Measurements from ENCODE around the gene FKBP2. TPM values are rescaled to one million over a fixed set of nuclear protein-coding genes. Genes with fewer than 3 reads are reported as not detected.

Gene FKBP2
- total RNA-seq, 1 donor from 2014 or later = 32.7 TPM

DNA sequence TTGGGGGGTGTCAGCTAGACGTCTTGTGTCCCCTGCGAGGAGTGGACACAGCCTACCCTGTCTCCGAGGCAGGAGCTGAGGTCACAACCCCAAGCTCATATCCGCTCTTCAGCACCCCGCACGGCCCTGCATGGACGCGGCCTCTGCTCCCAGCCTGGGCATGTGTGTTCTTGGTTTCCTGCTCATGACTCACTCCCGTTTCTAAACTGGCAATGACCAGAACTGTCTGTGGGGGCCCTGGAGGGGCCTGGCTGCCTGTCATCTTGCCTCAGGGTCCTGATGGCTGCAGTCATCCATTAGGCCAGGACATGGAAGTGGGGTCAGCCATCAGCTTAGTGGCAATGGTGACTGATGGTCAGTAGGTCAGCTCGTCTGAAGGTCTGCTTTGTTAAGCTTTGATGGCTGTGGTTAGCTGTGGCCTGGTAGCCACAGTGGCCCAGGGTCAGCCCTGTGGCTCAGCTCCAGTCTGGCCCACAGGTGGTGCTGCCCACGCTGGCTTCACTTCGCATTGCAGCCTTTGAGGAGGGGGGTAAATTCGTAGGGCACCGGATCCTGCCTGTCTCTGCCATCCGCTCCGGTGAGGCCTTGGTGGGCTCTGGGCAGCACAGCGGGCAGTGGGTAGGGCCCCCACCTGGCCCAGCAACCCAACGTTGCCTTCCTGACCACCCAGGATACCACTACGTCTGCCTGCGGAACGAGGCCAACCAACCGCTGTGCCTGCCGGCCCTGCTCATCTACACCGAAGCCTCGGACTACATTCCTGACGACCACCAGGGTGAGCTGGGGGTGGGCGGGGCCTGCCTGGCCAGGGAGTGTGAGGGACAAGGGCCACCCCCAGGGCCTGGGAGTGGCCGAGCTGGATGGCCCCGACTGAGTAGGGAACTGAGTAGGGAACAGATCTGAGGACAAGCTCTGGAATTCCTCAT lies 22.4 kb downstream of the FKBP2 start:
- DNase-seq (ENCODE audit: low spot score) = no peak

- DNase-seq (ENCODE audit: low spot score) = no peak
These were observed 23.0 kb downstream of the FKBP2 start for GRCh38 chr11:64263947-64264317.

GRCh38 chr11:64264371-64264852 lies 23.5 kb downstream of the FKBP2 start:
- peak; percentile 81 for DNase-seq (ENCODE audit: low spot score)

GRCh38 chr11:64265176-64266160 lies 24.6 kb downstream of the FKBP2 start:
- DNase-seq (ENCODE audit: low spot score) = no peak

- no peak for DNase-seq (ENCODE audit: low spot score)
These were observed 25.4 kb downstream of the FKBP2 start for GRCh38 chr11:64266339-64266738.

DNA sequence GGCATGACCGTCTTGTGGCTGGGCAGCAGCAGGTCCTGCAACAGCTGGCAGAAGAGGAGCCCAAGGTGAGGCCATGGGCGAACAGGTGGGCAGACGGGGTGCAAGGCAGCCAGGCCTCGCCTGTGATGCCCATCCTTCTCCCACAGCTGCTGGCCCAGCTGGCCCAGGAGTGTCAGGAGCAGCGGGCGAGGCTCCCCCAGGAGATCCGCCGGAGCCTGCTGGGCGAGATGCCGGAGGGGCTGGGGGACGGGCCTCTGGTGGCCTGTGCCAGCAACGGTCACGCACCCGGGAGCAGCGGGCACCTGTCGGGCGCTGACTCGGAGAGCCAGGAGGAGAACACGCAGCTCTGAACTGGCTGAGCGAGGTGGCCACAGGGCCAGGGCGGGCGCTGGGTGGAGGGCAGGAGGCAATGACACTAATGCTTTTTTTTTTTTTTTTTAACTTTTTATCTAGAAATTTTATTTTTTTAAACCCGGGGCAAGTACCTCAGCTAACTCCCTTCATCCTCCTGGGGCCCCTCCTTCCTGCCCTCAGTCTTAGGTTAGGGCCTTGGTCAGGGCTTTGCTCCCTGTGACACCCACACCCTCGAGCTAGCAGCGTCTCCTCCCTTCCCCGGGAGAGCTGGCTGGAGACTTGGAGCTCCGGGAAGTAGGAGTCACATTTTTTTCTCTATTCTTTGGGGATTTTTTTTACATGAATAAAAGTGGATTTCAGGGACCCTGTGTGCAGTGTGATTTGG lies 26.5 kb downstream of the FKBP2 start:
- DNase-seq (ENCODE audit: low spot score) = no peak

- peak; percentile 90 for DNase-seq (ENCODE audit: low spot score)
These were observed 27.4 kb downstream of the FKBP2 start for GRCh38 chr11:64268025-64268892.

GRCh38 chr11:64268893-64269539 lies 28.1 kb downstream of the FKBP2 start:
- no peak for DNase-seq (ENCODE audit: low spot score)

DNA sequence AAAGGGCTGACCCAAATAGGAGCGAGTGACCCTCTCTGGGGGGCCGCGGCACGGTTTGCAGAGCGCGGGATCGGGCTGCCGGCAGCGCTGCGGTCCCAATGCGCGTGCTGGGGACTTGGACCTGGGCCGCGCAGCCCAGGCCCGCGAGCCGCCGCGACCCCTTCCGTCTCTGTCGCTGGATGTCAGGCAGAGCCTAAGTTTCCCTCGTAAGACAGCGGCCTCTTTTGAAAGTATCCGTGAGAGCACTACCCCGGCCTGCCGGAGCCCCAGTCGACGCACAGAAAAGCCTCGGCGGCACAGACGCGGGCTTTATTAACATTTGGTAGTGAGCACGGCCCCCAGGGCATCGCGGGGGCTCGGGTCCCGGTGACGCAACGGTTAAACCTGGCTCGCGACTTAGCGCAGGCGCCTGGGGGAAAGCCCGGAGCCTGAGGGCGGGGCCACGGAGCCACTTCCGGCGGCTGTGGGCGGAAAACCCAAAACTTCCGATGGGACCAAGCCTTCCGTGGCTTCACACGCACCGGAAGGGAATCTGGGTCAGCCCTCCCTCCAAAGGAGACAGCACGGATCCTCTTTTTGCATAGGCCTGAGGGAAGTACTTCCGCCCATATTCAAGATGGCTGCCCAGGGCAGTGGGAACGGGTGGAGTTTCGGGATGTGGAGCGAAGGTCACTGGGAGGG lies 28.8 kb downstream of the FKBP2 start:
- peak; percentile 100 for DNase-seq (ENCODE audit: low spot score)

DNA sequence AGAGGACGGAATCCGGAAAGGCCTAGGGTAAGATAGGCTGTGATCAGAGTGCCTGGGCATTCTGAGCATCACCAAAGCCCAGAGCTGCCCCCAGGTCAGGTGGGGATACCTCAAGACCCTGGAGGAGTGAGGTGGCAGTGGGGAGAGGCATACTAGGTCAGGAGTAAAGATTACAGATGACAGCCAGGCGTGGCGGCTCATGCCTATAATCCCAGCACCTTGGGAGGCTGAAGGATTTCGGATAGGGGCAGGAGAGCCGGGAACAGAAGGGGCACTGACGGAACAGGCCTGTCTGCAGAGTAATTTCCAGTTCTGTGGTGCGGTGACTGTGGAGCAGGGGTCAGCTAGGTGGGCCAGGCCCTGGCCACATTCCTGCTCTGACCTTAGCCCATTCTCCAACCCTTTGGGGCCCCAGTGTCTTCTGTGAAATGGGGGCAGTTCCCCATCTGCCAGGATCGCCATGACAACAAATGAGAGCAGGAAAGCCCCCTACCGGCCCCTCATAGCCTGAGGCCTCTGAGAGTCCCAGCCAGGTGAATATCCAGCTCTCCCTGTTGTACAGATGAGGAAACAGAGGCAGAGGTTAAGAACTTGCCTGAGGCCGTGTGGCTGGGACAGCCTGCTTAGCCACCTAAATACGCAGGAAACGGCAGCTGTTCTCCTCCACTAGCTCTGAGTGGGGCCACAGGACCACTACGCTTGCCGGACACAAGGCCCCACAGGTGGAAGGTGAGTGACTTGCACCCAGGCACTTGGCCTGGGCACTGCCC lies 34.3 kb downstream of the FKBP2 start:
- no peak for DNase-seq (ENCODE audit: low spot score)

GRCh38 chr11:64275841-64276240 lies 34.9 kb downstream of the FKBP2 start:
- no peak for DNase-seq (ENCODE audit: low spot score)

GRCh38 chr11:64276653-64277431 lies 35.9 kb downstream of the FKBP2 start:
- no peak for DNase-seq (ENCODE audit: low spot score)

GRCh38 chr11:64278576-64279190 lies 37.8 kb downstream of the FKBP2 start:
- no peak for DNase-seq (ENCODE audit: low spot score)

- no peak for DNase-seq (ENCODE audit: low spot score)
These were observed 41.3 kb downstream of the FKBP2 start for GRCh38 chr11:64281957-64282770.

DNA sequence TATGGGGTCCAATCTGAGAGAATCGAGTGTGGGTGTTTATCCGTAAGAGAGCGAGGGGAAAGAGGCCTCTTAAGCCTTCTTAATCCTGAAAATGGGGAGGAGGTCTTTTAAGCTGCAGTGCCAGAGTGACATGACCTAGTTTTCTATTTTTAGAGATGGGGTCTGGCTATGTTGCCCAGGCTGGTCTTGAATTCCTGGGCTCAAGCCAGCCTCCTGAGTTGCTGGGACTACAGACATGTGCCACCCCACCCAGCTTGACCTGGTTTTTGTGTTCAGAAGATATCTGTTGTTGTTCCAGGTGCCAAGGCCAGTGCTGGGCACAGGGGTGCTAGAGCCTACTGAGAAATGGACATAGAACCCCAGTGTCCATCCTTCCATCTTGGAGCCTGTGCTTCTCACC lies 42.2 kb downstream of the FKBP2 start:
- DNase-seq (ENCODE audit: low spot score) = no peak
